Sigmoid colon (tissue), 7 donors: Measurements from ENCODE around the gene ZNF540. TPM values are rescaled to one million over a fixed set of nuclear protein-coding genes. Genes with fewer than 3 reads are reported as not detected.
A peak's percentile ranks its signal among the peaks of the same experiment; 100 is the strongest.

Source experiments
- DNase-seq: peaks from one replicate; pipeline ENCODE4 v3.0.0-alpha.2; 2019
- H3K27ac ChIP-seq, 4 donors: fragments of 200-600 bp; sonication (generic); one replicate each; pipeline ENCODE4 v1.5.1; 2016 to 2019; ENCODE audit warnings: mild to moderate bottlenecking in 1 of 4
- H3K27me3 ChIP-seq, 3 donors: fragments of 200-600 bp; sonication (generic); one replicate each; pipeline ENCODE4 v1.5.1; 2019; ENCODE audit warnings: mild to moderate bottlenecking in 1 of 3
- H3K36me3 ChIP-seq, 4 donors: fragments of 200-600 bp; sonication (generic); one replicate each; pipeline ENCODE4 v1.5.1; 2016 to 2019
- H3K4me1 ChIP-seq, 4 donors: fragments of 200-600 bp; sonication (generic); one replicate each; pipeline ENCODE4 v1.5.1; 2017 to 2019
- H3K4me3 ChIP-seq, 4 donors: fragments of 200-600 bp; sonication (generic); one replicate each; pipeline ENCODE4 v1.5.1; 2017 to 2019; ENCODE audit warnings: mild to moderate bottlenecking in 2 of 4, moderate library complexity in 1 of 4
- H3K9me3 ChIP-seq, 4 donors: fragments of 200-600 bp in 3 of 4; sonication (generic) in 3 of 4; one replicate each; pipeline versions ENCODE4 v1.5.1 to v1.6.1; 2013 to 2019
- EP300 ChIP-seq, 4 donors: sonication (generic); formaldehyde crosslinking; IDR thresholded peaks; one replicate each; pipeline ENCODE4 v1.6.1; 2017; ENCODE audit warnings: antibody characterized with exemption in 4 of 4
- POLR2A ChIP-seq, 2 donors: fragments of 450-650 bp; IDR thresholded peaks; one replicate each; pipeline ENCODE4 v1.6.1; 2016; ENCODE audit warnings: antibody characterized with exemption in 2 of 2, mild to moderate bottlenecking in 2 of 2, moderate library complexity in 2 of 2
- POLR2AphosphoS5 ChIP-seq, 4 donors: sonication (generic); formaldehyde crosslinking; IDR thresholded peaks; one replicate each; pipeline ENCODE4 v1.6.1; 2017; ENCODE audit warnings: antibody characterized with exemption in 4 of 4
- WGBS, 2 donors: extraction: QIAGEN DNeasy Blood & Tissue Kit; methylation state at CpG; one replicate each; pipeline ENCODE4 v1.1.7; 2013; 5-methylcytosine and 5-hydroxymethylcytosine counted together
- intact Hi-C: fragments of 100-400 bp; cut with DNase I; formaldehyde crosslinking; loops from one replicate; pipeline ENCODE4 v1.15.1; 2023
- polyA plus RNA-seq, 3 donors: library from polyadenylated mRNA; stranded (reverse); fragments of 200-250 nt; gene quantifications; one replicate each; pipeline ENCODE4 v1.2.3, GENCODE V29; 2013
- total RNA-seq, 4 donors: library from RNA; depleted of rRNA; stranded (reverse); fragments of >200 nt; gene quantifications; one replicate each; pipeline ENCODE4 v1.1.0, GENCODE V29; 2016
- TF ChIP-seq, protein P1 (sequence below), 4 experiments: fragments of 450-650 bp in 3 of 4; fragments of 200-600 bp in 1 of 4; IDR thresholded peaks; one replicate each; pipeline ENCODE4 v1.5.1; 2016 to 2019; ENCODE audit warnings: antibody characterized with exemption in 4 of 4, mild to moderate bottlenecking in 3 of 4, moderate library complexity in 2 of 4
- donor health status: healthy with polysubstance abuse.
- donor health status: Bipolar disorder and iron deficiency.
- donor health status: healthy.

ZNF540 gene
- total and polyA plus RNA-seq, 7 donors, result 0.60 to 8.0 (median 6.5) TPM; not detected in 1

DNA sequence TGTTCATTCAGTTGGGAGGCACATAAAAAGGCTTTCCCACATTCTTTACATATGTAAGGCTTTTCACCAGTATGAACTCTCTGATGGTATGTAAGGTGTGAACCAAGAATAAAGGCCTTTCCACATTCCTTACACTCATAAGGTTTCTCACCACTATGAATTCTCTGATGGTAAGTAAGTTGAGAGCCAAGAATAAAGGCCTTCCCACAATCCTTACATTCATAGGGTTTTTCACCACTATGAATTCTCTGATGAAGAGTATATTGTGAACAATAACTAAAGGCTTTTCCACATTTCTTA lies 29.4 kb upstream of the ZNF540 start:
- no peak overlapping the region for H3K4me3 ChIP-seq
- no peak overlapping the region for H3K27ac ChIP-seq
- no peaks in the 10 kb centered on the region for H3K4me1 ChIP-seq
- TF ChIP-seq EP300 (IDR thresholded peaks at IDR 0.05), result no peak
- no peak for TF ChIP-seq POLR2A (IDR thresholded peaks at IDR 0.05)
- TF ChIP-seq, protein P1, sequence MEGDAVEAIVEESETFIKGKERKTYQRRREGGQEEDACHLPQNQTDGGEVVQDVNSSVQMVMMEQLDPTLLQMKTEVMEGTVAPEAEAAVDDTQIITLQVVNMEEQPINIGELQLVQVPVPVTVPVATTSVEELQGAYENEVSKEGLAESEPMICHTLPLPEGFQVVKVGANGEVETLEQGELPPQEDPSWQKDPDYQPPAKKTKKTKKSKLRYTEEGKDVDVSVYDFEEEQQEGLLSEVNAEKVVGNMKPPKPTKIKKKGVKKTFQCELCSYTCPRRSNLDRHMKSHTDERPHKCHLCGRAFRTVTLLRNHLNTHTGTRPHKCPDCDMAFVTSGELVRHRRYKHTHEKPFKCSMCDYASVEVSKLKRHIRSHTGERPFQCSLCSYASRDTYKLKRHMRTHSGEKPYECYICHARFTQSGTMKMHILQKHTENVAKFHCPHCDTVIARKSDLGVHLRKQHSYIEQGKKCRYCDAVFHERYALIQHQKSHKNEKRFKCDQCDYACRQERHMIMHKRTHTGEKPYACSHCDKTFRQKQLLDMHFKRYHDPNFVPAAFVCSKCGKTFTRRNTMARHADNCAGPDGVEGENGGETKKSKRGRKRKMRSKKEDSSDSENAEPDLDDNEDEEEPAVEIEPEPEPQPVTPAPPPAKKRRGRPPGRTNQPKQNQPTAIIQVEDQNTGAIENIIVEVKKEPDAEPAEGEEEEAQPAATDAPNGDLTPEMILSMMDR (IDR thresholded peaks at IDR 0.05), result no peak
- no peak for TF ChIP-seq POLR2AphosphoS5 (IDR thresholded peaks at IDR 0.05)
- no peak for DNase-seq
- intact Hi-C loops, result no loop called here
- H3K36me3 ChIP-seq, result peaks cover 0 to 90% (median 43%) of the 10 kb centered on the region in 4 donors
- no peaks in the 10 kb centered on the region for H3K27me3 ChIP-seq
- peaks cover 59 to 99% (median 87%) of the 10 kb centered on the region in 4 donors for H3K9me3 ChIP-seq

DNA sequence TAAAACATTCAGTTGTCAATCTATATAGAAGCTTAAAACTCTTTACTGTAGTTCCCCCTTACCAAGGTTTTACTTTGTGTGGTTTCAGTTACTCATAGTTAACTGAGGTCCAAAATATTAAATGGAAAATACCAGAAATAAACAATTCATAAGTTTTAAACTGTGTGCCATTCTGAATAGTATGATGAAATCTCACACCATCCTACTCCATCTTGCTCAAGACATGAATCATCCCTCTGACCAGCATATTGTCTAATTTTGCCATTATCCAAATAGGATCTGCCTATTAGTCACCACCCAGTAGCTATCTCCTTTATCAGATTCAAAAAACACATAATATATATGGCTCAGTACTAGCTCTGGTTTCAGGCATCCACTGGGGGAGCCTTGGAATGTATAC lies 22.5 kb upstream of the ZNF540 start:
- TF ChIP-seq POLR2AphosphoS5 (IDR thresholded peaks at IDR 0.05), result no peak
- TF ChIP-seq, protein P1 (IDR thresholded peaks at IDR 0.05), result no peak
- TF ChIP-seq EP300 (IDR thresholded peaks at IDR 0.05), result no peak
- no peak for TF ChIP-seq POLR2A (IDR thresholded peaks at IDR 0.05)
- Histone ChIP-seq H3K4me3 (no peak overlapping the region), H3K36me3 (peaks cover 0 to 45% (median 21%) of the 10 kb centered on the region in 4 donors), H3K27ac (no peak overlapping the region), H3K27me3 (no peaks in the 10 kb centered on the region), H3K9me3 (peaks cover 41 to 59% (median 43%) of the 10 kb centered on the region in 4 donors), H3K4me1 (no peaks in the 10 kb centered on the region)
- no peak for DNase-seq
- intact Hi-C loops, result no loop called here

GRCh38 chr19:37583340-37583739 lies 11.3 kb upstream of the ZNF540 start:
- intact Hi-C loops, result no loop called here
- WGBS, 2 donors, result 77 to 89% methylated on average over 2 of the region's 2 CpGs
- Histone ChIP-seq H3K9me3 (peaks cover 12 to 56% (median 31%) of the 10 kb centered on the region in 4 donors), H3K27ac (no peak overlapping the region), H3K4me1 (no peaks in the 10 kb centered on the region), H3K27me3 (no peaks in the 10 kb centered on the region), H3K4me3 (no peak overlapping the region), H3K36me3 (peaks cover 30 to 72% (median 44%) of the 10 kb centered on the region in 4 donors)
- TF ChIP-seq EP300 (IDR thresholded peaks at IDR 0.05), result no peak
- no peak for TF ChIP-seq POLR2AphosphoS5 (IDR thresholded peaks at IDR 0.05)
- no peak for TF ChIP-seq POLR2A (IDR thresholded peaks at IDR 0.05)
- TF ChIP-seq, protein P1 (IDR thresholded peaks at IDR 0.05), result no peak
- DNase-seq, result no peak

- Histone ChIP-seq H3K27me3 (no peaks in the 10 kb centered on the region), H3K4me3 (peak overlapping the region; percentile 53 to 88 (median 69)), H3K9me3 (peaks cover 0 to 2% (median 0%) of the 10 kb centered on the region in 4 donors), H3K4me1 (peaks cover 0 to 18% (median 17%) of the 10 kb centered on the region in 4 donors), H3K27ac (peak overlapping the region; percentile 90 to 92 (median 92)), H3K36me3 (peaks cover 0 to 9% (median 0%) of the 10 kb centered on the region in 4 donors)
- TF ChIP-seq EP300 (IDR thresholded peaks at IDR 0.05), result no peak
- TF ChIP-seq, protein P1 (IDR thresholded peaks at IDR 0.05), result no peak
- no peak for TF ChIP-seq POLR2AphosphoS5 (IDR thresholded peaks at IDR 0.05)
- TF ChIP-seq POLR2A (IDR thresholded peaks at IDR 0.05), result no peak
- intact Hi-C loops, result loop anchor here (2.0 to 5.0 kb wide), 2 partner anchors 87 to 125 kb away; partner anchors contain the start of genes ZNF570 and ZNF793
- 4% methylated on average over 9 of the region's 9 CpGs for WGBS, 2 donors
- no peak for DNase-seq
Measured at GRCh38 chr19:37593996-37594303, 726 bp upstream of the ZNF540 start.

DNA sequence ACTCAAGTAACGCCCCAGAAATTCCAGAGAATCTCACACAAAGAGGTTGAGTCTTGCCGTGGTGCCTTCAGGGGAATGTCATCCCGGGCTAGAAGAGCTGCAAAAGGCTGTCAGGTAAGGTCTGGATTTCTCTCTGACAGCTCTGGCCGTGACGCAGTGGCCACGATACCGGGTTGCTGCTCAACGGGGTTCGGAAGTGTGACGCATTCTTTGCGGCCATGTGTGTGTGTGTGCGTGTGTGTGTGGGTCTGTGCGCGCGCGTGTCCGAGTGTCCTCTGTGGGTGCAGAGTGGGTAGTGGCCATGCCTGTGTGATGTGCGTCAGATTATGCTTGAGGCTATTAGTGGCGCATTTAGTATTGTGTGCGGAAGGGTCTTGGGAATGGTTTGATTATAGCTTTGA lies 306 bp downstream of the ZNF540 start:
- WGBS, 2 donors, result 0 to 1% methylated on average over 20 of the region's 20 CpGs
- no peaks in the 10 kb centered on the region for H3K27me3 ChIP-seq
- peak overlapping the region; percentile 90 to 92 (median 92) for H3K27ac ChIP-seq
- H3K4me1 ChIP-seq, result peaks cover 0 to 18% (median 17%) of the 10 kb centered on the region in 4 donors
- peak overlapping the region; percentile 53 to 88 (median 69) for H3K4me3 ChIP-seq
- H3K36me3 ChIP-seq, result peaks cover 0 to 19% (median 1%) of the 10 kb centered on the region in 4 donors
- DNase-seq, result peak; percentile 88
- peaks cover 0 to 2% (median 0%) of the 10 kb centered on the region in 4 donors for H3K9me3 ChIP-seq
- no peak for TF ChIP-seq POLR2A (IDR thresholded peaks at IDR 0.05)
- TF ChIP-seq EP300 (IDR thresholded peaks at IDR 0.05), result no peak
- TF ChIP-seq, protein P1 (IDR thresholded peaks at IDR 0.05), result no peak
- intact Hi-C loops, result loop anchor here (1.0 to 5.0 kb wide), 4 partner anchors 60 to 126 kb away; partner anchors contain the start of genes ZFP30, ZNF570 and ZNF793
